ENCODE results near the gene ANTXR1. TPM values are rescaled to one million over a fixed set of nuclear protein-coding genes. Genes with fewer than 3 reads are reported as not detected.

Gene ANTXR1
- total and polyA plus RNA-seq, 5 donors from 2014 or later = not detected

DNA sequence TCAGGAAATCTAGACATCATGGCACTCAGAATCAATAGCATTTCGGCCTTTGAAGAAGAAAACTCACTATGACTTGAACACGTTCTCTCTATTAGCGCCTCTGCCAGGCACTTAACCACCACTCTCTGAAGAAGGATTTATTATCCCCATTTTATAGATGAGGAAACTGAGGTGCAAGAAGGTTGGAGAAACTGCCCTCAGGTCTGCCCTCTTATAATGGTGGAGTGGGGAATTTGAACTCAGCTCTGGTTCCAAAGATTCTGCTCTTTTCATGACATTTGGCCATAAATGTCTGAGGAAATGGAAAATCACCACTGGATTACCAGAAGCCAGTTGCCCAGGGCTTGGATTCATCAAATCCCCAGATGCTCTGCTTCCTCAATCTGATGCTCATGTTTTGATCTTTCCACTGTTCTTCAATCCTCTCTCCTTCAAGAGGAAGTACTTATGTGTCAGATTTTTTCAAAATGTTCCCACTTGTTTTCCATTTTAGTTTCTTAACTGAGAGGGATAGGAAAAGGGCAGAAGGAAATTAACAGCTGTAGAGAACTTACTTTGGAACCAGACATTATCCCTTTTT is 68.1 kb downstream of the ANTXR1 start:
- H3K4me3 Mint-ChIP-seq = no peak overlapping the region

DNA sequence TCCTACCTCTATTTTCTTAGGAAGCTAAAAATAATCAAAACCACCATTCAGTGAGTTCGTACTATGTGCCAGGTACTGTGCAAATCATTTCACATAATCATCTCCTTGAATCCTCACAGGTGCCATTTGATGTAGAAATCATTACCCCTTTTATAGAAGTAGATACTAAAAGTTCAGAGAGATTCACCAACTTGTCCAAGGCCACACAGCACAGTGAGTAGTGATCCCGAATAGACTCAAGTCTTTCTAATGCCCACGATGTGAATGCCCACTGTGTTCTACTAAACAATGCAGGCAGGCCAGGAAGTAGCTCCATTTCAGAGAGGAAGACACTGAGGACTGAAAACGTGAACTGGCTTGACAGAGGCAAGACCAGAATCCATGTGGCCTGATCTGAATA is 68.8 kb downstream of the ANTXR1 start:
- peaks cover 10% of the 10 kb centered on the region for H3K27me3 ChIP-seq (ENCODE audit: control insufficient read depth, insufficient read depth, low read length)
- no peak overlapping the region for H3K4me3 ChIP-seq (ENCODE audit: low read depth, low read length)
- DNase-seq (no peak), ATAC-seq (ENCODE audit: low read depth in 2 of 2) (no peak)
- no peaks in the 10 kb centered on the region for H3K4me1 ChIP-seq (ENCODE audit: control insufficient read depth, insufficient read depth, low read length, poor library complexity, severe bottlenecking)
- Mint-ChIP-seq H3K4me1 (no peaks in the 10 kb centered on the region), H3K36me3 (no peaks in the 10 kb centered on the region), H3K4me3 (no peak overlapping the region), H3K27me3 (peaks cover 28% of the 10 kb centered on the region), H3K27ac (peak overlapping the region in 1 of 3 donors; percentile 41), H3K9me3 (peaks cover 0 to 4% (median 0%) of the 10 kb centered on the region in 7 donors)
- no peaks in the 10 kb centered on the region for H3K36me3 ChIP-seq (ENCODE audit: control insufficient read depth, insufficient read depth, low read length)
- no peaks in the 10 kb centered on the region for H3K9me3 ChIP-seq (ENCODE audit: control insufficient read depth in 2 of 2, low read length in 2 of 2)
- H3K27ac ChIP-seq (ENCODE audit: insufficient read depth, low read length, poor library complexity, severe bottlenecking) = no peak overlapping the region

More for the DNA sequence above, 68.1 kb downstream of the ANTXR1 start:
- Histone ChIP-seq H3K36me3 (ENCODE audit: control insufficient read depth, insufficient read depth, low read length) (no peaks in the 10 kb centered on the region), H3K9me3 (ENCODE audit: control insufficient read depth in 2 of 2, low read length in 2 of 2) (no peaks in the 10 kb centered on the region), H3K27me3 (ENCODE audit: control insufficient read depth, insufficient read depth, low read length) (peaks cover 10% of the 10 kb centered on the region), H3K4me3 (ENCODE audit: low read depth, low read length) (no peak overlapping the region), H3K27ac (ENCODE audit: insufficient read depth, low read length, poor library complexity, severe bottlenecking) (no peak overlapping the region), H3K4me1 (ENCODE audit: control insufficient read depth, insufficient read depth, low read length, poor library complexity, severe bottlenecking) (no peaks in the 10 kb centered on the region)
- Mint-ChIP-seq H3K36me3 (no peaks in the 10 kb centered on the region), H3K27ac (no peak overlapping the region), H3K9me3 (no peaks in the 10 kb centered on the region), H3K27me3 (peaks cover 28% of the 10 kb centered on the region), H3K4me1 (no peaks in the 10 kb centered on the region)
- ATAC-seq (ENCODE audit: low read depth in 2 of 2) (no peak), DNase-seq (no peak)

DNA sequence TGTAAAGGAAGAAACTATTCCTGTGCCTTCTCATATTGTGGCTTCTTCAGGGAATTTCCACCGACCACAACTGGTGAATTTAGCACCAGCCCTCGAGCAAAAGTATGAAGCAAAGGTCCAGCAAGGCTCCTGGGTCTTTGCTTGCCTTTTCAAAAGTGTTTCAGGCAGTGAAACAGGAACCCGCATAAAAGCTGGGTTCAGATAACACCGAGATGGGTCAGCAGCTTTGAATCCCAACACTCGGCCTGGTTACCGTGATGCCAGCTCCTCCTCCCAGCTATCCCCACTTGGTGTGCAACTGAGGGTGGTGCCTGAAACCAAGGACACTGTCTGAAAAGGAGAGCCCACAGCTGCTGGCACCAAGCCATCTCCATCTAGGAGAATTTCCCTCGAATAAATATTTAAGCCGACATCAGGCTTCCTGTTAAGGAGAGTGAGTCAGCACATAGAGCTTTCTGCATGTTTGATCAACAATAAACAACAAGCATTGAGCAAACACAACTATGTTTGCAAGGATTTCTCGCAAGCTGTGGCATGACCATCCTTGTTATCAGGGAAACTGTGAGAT is 69.5 kb downstream of the ANTXR1 start:
- H3K4me3 ChIP-seq (ENCODE audit: low read depth, low read length) = no peak overlapping the region
- DNase-seq (no peak), ATAC-seq (ENCODE audit: low read depth in 2 of 2) (no peak)
- Mint-ChIP-seq H3K36me3 (no peaks in the 10 kb centered on the region), H3K27ac (no peak overlapping the region), H3K27me3 (peaks cover 28% of the 10 kb centered on the region), H3K9me3 (peaks cover 0 to 4% (median 0%) of the 10 kb centered on the region in 7 donors), H3K4me3 (no peak overlapping the region), H3K4me1 (no peaks in the 10 kb centered on the region)
- H3K4me1 ChIP-seq (ENCODE audit: control insufficient read depth, insufficient read depth, low read length, poor library complexity, severe bottlenecking) = no peaks in the 10 kb centered on the region
- H3K36me3 ChIP-seq (ENCODE audit: control insufficient read depth, insufficient read depth, low read length) = no peaks in the 10 kb centered on the region
- no peaks in the 10 kb centered on the region for H3K9me3 ChIP-seq (ENCODE audit: control insufficient read depth in 2 of 2, low read length in 2 of 2)
- no peak overlapping the region for H3K27ac ChIP-seq (ENCODE audit: insufficient read depth, low read length, poor library complexity, severe bottlenecking)
- H3K27me3 ChIP-seq (ENCODE audit: control insufficient read depth, insufficient read depth, low read length) = peaks cover 10% of the 10 kb centered on the region

DNA sequence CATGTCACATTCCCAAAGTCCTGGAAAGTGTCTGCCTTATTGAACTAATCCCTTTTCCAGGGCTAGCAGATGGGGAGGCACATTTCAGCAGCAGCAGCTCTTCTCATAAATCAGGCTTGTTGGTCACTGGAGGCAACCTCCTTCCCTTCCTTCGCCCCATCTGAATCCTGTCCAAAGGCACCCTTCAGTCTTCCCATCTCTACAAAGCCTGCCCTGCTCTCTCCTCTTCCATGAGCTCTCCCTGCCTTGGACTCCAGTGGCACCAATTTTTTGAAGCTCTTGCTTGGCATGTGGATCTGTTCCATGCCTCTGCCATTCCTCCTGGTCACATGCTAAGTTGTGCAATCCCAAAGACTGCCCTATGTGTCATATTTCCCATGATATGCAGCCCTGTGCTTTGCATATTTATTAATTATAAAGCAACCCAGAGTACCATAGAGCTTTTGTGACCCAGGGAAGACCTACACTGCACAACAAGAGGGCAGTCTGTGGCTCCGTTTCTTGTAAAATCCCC is 70.3 kb downstream of the ANTXR1 start:
- Histone ChIP-seq H3K4me3 (ENCODE audit: low read depth, low read length) (no peak overlapping the region), H3K36me3 (ENCODE audit: control insufficient read depth, insufficient read depth, low read length) (no peaks in the 10 kb centered on the region), H3K27ac (ENCODE audit: insufficient read depth, low read length, poor library complexity, severe bottlenecking) (no peak overlapping the region), H3K4me1 (ENCODE audit: control insufficient read depth, insufficient read depth, low read length, poor library complexity, severe bottlenecking) (no peaks in the 10 kb centered on the region), H3K9me3 (ENCODE audit: control insufficient read depth in 2 of 2, low read length in 2 of 2) (no peaks in the 10 kb centered on the region), H3K27me3 (ENCODE audit: control insufficient read depth, insufficient read depth, low read length) (peaks cover 8% of the 10 kb centered on the region)
- Mint-ChIP-seq H3K9me3 (peaks cover 0 to 4% (median 0%) of the 10 kb centered on the region in 7 donors), H3K36me3 (no peaks in the 10 kb centered on the region), H3K4me3 (no peak overlapping the region), H3K27ac (no peak overlapping the region), H3K27me3 (peaks cover 33% of the 10 kb centered on the region), H3K4me1 (no peaks in the 10 kb centered on the region)
- DNase-seq = no peak
- no peak for ATAC-seq (ENCODE audit: low read depth in 2 of 2)

DNA sequence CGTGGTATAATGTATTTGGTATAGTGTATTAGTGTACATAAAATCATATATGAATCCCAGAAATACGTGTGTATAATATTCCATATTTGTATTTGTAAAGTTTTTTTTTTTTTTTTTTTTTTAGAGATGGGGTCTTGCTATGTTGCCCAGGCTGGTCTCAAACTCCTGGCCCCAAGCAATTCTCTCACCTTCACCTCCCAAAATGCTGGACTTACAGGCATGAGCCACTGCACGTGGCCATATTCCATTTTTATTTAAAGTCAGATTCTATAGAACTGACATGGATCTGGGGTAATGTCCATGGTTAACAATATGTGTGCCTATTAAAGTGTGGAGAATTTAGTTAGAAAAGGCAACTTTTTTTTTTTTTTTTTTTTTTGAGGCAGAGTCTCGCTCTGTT is 71.5 kb downstream of the ANTXR1 start:
- ATAC-seq (ENCODE audit: low read depth in 2 of 2) (no peak), DNase-seq (no peak)
- no peak overlapping the region for H3K4me3 ChIP-seq (ENCODE audit: low read depth, low read length)
- peaks cover 43% of the 10 kb centered on the region for H3K27me3 Mint-ChIP-seq
- no peaks in the 10 kb centered on the region for H3K4me1 Mint-ChIP-seq
- H3K27ac ChIP-seq (ENCODE audit: insufficient read depth, low read length, poor library complexity, severe bottlenecking) = no peak overlapping the region
- H3K27ac Mint-ChIP-seq = no peak overlapping the region
- H3K27me3 ChIP-seq (ENCODE audit: control insufficient read depth, insufficient read depth, low read length) = peaks cover 8% of the 10 kb centered on the region
- H3K36me3 Mint-ChIP-seq = no peaks in the 10 kb centered on the region
- H3K4me1 ChIP-seq (ENCODE audit: control insufficient read depth, insufficient read depth, low read length, poor library complexity, severe bottlenecking) = no peaks in the 10 kb centered on the region
- no peaks in the 10 kb centered on the region for H3K36me3 ChIP-seq (ENCODE audit: control insufficient read depth, insufficient read depth, low read length)
- no peak overlapping the region for H3K4me3 Mint-ChIP-seq
- H3K9me3 Mint-ChIP-seq = peaks cover 0 to 6% (median 0%) of the 10 kb centered on the region in 7 donors
- no peaks in the 10 kb centered on the region for H3K9me3 ChIP-seq (ENCODE audit: control insufficient read depth in 2 of 2, low read length in 2 of 2)

DNA sequence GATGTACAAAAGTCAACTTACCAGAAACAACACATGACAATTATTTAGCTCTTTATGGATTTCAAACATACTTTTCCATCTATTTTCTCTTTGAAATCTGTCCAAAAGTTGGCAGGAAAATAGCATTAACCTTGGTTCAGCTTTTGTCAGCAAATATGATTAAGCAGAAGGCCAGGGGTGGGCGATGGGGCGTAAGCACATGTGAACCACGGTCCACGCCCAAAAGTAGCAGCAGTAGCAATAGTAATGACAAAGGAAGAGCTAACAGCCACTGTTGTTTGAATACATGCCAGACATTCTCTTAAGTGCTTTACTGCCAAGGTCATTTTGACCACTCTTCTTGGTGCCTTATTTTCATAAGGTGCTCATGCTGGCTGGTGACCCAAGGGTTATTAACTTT is 73.5 kb downstream of the ANTXR1 start:
- peaks cover 0 to 6% (median 0%) of the 10 kb centered on the region in 7 donors for H3K9me3 Mint-ChIP-seq
- no peak overlapping the region for H3K27ac Mint-ChIP-seq

DNA sequence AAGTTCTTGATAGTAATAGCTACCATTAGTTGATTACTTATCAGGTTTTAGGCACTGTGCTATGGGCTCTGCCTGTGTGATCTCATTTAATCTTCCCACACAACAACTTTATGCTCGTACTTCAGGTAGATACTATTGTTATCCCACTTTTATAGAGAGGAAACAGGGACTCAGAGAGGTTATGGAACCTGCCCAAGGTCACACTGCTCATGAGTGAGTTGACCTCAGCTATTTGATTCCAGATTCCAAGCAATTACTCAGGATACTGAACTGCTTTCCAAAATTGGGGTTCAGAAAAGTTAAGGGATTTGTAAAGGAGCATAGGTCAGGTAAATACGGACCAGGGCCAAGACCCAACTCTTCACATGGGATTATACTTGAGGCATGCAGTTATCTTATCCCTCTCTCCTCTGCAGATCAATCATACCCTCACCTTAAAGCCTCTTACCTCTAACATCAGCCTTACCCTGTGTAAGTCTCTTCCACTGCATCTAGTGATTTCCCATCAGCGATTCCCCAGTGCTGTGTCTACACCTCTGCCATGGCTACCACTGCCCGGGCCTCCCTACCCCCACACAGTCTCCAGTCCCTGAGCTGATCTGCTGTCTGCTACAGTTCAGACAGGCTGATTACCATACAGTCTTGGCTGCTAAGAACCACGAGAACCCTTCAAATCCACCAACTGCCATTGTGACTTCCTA is 74.4 kb downstream of the ANTXR1 start:
- no peak overlapping the region for H3K4me3 Mint-ChIP-seq
- ATAC-seq (ENCODE audit: low read depth in 2 of 2) (no peak), DNase-seq (no peak)
- Histone ChIP-seq H3K4me3 (ENCODE audit: low read depth, low read length) (no peak overlapping the region), H3K27me3 (ENCODE audit: control insufficient read depth, insufficient read depth, low read length) (peaks cover 5% of the 10 kb centered on the region), H3K9me3 (ENCODE audit: control insufficient read depth in 2 of 2, low read length in 2 of 2) (no peaks in the 10 kb centered on the region), H3K4me1 (ENCODE audit: control insufficient read depth, insufficient read depth, low read length, poor library complexity, severe bottlenecking) (no peaks in the 10 kb centered on the region), H3K27ac (ENCODE audit: insufficient read depth, low read length, poor library complexity, severe bottlenecking) (no peak overlapping the region), H3K36me3 (ENCODE audit: control insufficient read depth, insufficient read depth, low read length) (no peaks in the 10 kb centered on the region)
- peaks cover 0 to 6% (median 0%) of the 10 kb centered on the region in 7 donors for H3K9me3 Mint-ChIP-seq
- H3K27me3 Mint-ChIP-seq = peaks cover 53% of the 10 kb centered on the region
- no peaks in the 10 kb centered on the region for H3K4me1 Mint-ChIP-seq
- no peak overlapping the region for H3K27ac Mint-ChIP-seq
- no peaks in the 10 kb centered on the region for H3K36me3 Mint-ChIP-seq

More for the DNA sequence above, 73.5 kb downstream of the ANTXR1 start:
- no peaks in the 10 kb centered on the region for H3K36me3 Mint-ChIP-seq
- peaks cover 45% of the 10 kb centered on the region for H3K27me3 Mint-ChIP-seq
- Histone ChIP-seq H3K4me1 (ENCODE audit: control insufficient read depth, insufficient read depth, low read length, poor library complexity, severe bottlenecking) (no peaks in the 10 kb centered on the region), H3K36me3 (ENCODE audit: control insufficient read depth, insufficient read depth, low read length) (no peaks in the 10 kb centered on the region), H3K27ac (ENCODE audit: insufficient read depth, low read length, poor library complexity, severe bottlenecking) (no peak overlapping the region), H3K9me3 (ENCODE audit: control insufficient read depth in 2 of 2, low read length in 2 of 2) (no peaks in the 10 kb centered on the region), H3K27me3 (ENCODE audit: control insufficient read depth, insufficient read depth, low read length) (peaks cover 6% of the 10 kb centered on the region), H3K4me3 (ENCODE audit: low read depth, low read length) (no peak overlapping the region)
- DNase-seq = no peak
- no peaks in the 10 kb centered on the region for H3K4me1 Mint-ChIP-seq
- ATAC-seq (ENCODE audit: low read depth in 2 of 2) = no peak
- H3K4me3 Mint-ChIP-seq = no peak overlapping the region

All from CD4-positive, CD25-positive, alpha-beta regulatory T cell (primary cell).